GM20431 (cell line): Measurements from ENCODE around the gene COL4A1.

ENCODE experiments used
- in situ Hi-C: fragments of 300-500 bp; cut with MseI, MboI; formaldehyde crosslinking; loops from one replicate; pipeline ENCODE4 v1.15.0; 2020; ENCODE audit warnings: low sequenced_read_pairs; ENCODE audit not compliant: unreplicated experiment

The COL4A1 gene

GRCh38 chr13:110212529-110212928, 94.4 kb downstream of the COL4A1 start:
- in situ Hi-C loops: no loop called here

- in situ Hi-C loops: no loop called here
Measured at GRCh38 chr13:110211735-110212134, 95.2 kb downstream of the COL4A1 start.

- in situ Hi-C loops: no loop called here
Measured at GRCh38 chr13:110211046-110211445, 95.9 kb downstream of the COL4A1 start.

- in situ Hi-C loops: no loop called here
Measured at GRCh38 chr13:110210604-110210985, 96.4 kb downstream of the COL4A1 start.

DNA sequence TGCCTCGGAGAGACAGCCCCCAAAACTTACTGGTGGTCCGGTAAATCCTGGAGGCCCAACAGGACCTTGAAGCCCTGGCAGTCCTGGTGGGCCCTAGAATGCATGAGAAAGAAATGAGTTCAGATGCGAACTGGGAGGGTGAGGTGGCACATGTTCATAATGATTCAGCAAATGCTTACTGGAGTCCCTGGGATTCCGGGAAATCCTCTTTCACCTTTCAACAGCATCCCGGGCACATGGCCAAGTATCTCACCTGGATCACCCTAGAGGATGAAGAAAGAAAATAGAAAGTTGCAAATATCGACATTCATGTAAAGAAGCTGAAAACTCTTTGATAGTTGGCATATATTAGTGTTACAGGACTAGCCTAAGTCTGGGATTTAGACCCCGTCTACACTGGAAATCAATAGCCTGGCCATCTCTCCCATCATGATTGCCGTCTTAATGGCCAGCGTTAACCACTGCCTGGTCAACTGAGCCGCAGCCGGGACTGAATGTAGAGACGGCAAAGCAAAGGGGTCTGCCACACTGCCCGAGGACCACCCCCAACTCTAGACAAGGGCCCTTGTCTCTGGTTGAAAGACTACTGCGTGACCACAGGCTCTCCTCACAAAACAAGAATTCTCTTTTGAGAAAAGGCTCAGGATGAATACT, 96.9 kb downstream of the COL4A1 start:
- in situ Hi-C loops: no loop called here

GRCh38 chr13:110208116-110208515, 98.8 kb downstream of the COL4A1 start:
- in situ Hi-C loops: no loop called here

DNA sequence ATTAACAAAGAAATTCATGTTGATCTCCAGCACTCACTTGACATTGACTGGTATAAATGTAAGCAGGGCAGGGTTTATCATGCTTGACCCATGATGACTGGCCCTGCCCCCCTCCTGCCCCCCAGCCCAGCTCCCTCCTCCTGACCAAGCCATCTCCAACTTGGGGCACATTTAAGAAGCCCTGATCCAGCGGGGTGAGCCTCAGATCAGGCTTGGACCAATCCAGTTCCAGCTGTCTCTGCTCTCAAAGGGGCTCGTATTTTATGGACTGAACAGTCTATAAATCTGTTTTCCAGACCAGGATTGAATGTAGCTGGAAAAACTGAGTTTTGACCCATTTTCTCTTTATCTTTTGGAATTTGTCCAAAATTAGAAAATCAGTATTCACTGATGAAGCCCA, 100.0 kb downstream of the COL4A1 start:
- in situ Hi-C loops: no loop called here

- in situ Hi-C loops: no loop called here
Measured at GRCh38 chr13:110206185-110206584, 100.8 kb downstream of the COL4A1 start.

GRCh38 chr13:110201114-110201513, 105.8 kb downstream of the COL4A1 start:
- in situ Hi-C loops: no loop called here

- in situ Hi-C loops: no loop called here
Measured at GRCh38 chr13:110200276-110200870, 106.6 kb downstream of the COL4A1 start.

- in situ Hi-C loops: no loop called here
Measured at GRCh38 chr13:110199046-110199831, 107.7 kb downstream of the COL4A1 start.

- in situ Hi-C loops: no loop called here
Measured at GRCh38 chr13:110197471-110197870, 109.5 kb downstream of the COL4A1 start.

DNA sequence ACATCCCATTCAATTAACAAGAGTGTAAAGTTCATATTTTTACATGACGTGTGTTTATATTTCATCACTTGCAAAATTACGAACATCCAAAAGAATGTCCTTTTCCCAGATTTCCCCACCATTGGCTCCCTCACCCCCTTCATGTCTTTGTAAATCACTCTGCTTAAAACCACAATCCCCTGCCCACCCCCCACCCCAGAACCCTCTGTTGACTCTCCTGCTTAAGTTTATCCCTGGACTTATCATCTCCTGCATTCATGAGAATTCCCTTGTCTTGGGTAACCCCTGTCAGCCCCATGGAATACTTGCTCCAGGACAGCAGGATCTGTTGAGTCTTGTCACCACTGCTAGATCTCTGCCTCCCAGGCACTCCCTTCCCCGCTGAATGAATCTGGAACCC, 109.9 kb downstream of the COL4A1 start:
- in situ Hi-C loops: no loop called here

DNA sequence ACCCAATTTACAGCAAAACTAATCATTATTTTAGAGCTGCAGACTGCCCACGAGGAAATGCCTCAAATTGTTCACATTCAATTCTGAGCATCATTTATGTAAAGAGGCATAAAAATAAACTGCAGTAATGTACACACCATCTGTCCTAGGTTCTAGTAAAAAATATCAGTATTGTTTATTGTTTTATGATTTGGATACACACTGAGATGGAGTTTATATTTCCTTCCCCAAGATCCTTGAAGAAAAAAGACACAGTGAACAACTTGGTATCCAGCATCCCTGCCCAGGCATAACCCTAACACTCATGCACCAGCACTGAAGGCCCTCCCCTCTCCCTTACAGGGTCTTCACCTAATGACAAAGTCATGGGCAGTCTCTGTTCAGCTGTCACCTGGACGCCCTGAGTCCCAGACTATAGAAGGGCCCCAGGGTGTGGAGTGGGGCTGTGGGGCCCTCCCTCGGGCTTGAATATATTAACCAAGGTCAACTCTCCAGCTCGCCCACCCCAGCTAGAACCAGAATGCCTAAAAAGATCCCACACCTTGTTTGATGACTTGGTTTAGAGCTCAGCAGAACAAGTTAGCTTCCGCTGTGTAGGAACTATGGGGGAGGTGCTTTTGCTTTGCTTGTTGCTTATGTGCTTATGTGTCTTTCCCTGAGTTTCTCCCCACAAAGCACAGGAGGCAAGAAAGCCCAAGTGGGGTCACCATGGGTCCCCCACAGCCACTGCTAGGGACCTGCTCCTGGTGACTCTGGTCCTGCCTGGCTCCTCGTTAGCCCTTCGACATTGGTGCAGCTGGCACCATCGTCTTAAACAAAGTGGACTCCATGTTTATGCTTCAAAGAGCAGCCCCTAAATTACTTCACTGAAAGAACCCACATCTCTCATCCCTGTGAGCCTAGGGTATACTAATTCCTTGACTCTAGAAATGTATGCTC, 111.1 kb downstream of the COL4A1 start:
- in situ Hi-C loops: no loop called here

DNA sequence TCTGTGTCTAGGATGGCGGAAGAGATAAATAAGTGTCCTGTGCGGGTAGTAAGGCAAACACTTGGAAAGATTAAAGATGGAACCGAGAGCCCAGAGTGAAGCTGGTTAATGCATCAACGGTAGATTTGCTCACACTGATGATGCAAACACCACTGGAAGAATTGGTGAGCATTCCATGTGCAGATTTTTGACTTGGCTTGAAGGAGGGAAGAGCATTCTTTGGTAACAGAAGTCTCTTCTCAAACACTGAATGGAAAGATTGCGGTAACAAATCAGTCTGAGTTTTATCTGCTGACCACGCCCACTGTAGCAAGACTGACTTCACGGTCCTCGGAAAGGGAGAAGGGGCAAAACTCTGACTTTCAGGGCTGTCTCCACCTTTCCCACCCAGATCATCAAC, 112.5 kb downstream of the COL4A1 start:
- in situ Hi-C loops: no loop called here

GRCh38 chr13:110193491-110193890, 113.5 kb downstream of the COL4A1 start:
- in situ Hi-C loops: no loop called here

DNA sequence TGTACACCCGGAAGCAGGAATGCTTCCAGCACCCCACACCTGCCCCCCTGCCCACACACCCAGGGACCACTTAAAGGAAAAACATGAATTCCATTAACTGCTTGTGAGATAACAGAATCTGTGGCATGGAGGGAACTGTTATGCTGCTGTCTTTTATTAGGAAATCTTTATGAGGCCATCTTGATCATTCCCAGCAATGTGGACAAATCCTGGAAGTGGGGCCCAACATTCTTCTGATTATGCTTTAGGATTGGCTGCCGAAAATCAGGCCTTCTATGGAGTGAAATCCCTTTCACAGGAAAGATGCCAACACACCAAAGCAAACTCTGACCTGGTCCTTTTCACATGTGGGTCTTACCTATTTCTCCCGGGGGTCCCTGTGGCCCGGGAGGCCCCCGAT, 114.5 kb downstream of the COL4A1 start:
- in situ Hi-C loops: no loop called here

DNA sequence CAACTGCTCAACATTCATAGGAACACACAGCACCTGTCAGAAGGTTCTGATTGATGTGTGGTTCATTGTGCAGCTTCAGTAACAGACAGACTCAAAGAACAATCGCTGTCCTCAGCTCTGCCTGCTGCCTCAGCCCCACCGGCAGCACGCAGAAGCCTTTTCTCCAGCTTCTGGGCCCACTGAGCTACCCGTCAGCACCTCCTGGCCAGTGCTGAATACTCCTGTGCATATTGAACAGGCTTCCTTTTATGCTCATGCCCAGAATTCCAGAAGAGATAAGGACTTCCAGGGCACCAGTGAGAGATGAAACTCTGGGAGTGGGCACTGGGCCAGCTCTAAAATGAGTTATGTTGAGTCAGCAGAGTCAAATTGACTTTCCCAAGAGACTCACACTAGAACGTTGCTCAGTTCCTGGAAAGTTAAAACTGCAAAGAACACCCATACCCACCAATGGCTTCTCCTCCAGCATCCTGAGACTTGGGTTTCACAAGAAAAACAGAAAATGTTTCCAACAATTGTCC, 119.3 kb downstream of the COL4A1 start:
- in situ Hi-C loops: no loop called here

GRCh38 chr13:110186231-110186855, 120.6 kb downstream of the COL4A1 start:
- in situ Hi-C loops: no loop called here

DNA sequence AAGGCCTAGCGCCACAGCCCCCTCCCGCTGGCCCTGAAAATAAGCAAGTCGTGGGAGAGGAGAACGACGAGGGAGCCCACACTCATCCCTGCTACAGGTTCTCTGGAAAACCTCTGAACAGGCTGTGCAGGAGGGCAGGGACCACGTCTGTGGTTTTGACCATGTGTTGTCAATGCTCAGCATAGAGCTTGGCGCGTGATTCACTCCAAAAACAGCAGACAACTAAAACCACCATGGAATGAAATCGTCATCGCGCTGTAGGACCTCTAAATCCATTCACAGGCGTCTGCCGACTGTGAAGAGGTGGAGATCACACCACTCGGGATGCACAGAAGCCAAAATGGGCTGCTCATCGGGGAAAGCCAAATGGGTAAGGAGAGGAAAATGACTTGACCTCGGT, 121.3 kb downstream of the COL4A1 start:
- in situ Hi-C loops: no loop called here
